GM18498 (cell line): Measurements from ENCODE around the gene PECR.

Experiments used
- ATAC-seq: cut with Tn5 transposase; IDR thresholded peaks from one replicate; pipeline ENCODE4 v1.9.1; 2021; ENCODE audit warnings: mild to moderate bottlenecking, moderate library complexity; ENCODE audit not compliant: unreplicated experiment

The PECR gene

GRCh38 chr2:216072473-216072872, 9.1 kb downstream of the PECR start:
- ATAC-seq = no peak

GRCh38 chr2:216071111-216071851, 10.3 kb downstream of the PECR start:
- ATAC-seq = no peak

GRCh38 chr2:216070195-216070594, 11.4 kb downstream of the PECR start:
- no peak for ATAC-seq

DNA sequence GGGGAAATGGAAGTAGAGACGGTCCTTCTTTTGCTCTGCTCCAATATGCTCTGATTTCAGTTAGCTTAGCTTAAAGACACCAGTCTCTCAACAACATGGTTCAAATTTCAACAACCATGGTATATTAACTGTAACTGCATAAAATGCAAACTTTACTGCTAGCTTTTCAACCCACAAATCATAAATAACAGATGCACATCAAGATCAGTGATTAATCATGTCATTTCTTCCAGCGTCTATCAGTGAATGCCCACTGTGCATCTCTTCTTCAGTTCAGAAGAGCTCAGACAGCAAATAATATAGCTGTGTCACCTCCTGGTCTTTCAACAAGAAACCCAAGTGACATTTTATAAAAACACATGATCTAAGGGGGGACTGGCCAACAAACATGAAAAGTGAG, 12.6 kb downstream of the PECR start:
- ATAC-seq = no peak

GRCh38 chr2:216066230-216066629, 15.4 kb downstream of the PECR start:
- ATAC-seq = no peak

- no peak for ATAC-seq
Measured at GRCh38 chr2:216064665-216065064, 16.9 kb downstream of the PECR start.

- ATAC-seq = no peak
Measured at GRCh38 chr2:216064014-216064630, 17.5 kb downstream of the PECR start.

GRCh38 chr2:216059233-216059834, 22.3 kb downstream of the PECR start:
- ATAC-seq = no peak

GRCh38 chr2:216057688-216058193, 23.9 kb downstream of the PECR start:
- peak; percentile 92 for ATAC-seq

- ATAC-seq = peak; percentile 38
Measured at GRCh38 chr2:216056739-216057138, 24.9 kb downstream of the PECR start.

- no peak for ATAC-seq
Measured at GRCh38 chr2:216055680-216056079, 25.9 kb downstream of the PECR start.

GRCh38 chr2:216052420-216052819, 29.2 kb downstream of the PECR start:
- ATAC-seq = no peak

- no peak for ATAC-seq
Measured at GRCh38 chr2:216051350-216051749, 30.3 kb downstream of the PECR start.

- no peak for ATAC-seq
Measured at GRCh38 chr2:216049452-216049851, 32.2 kb downstream of the PECR start.

DNA sequence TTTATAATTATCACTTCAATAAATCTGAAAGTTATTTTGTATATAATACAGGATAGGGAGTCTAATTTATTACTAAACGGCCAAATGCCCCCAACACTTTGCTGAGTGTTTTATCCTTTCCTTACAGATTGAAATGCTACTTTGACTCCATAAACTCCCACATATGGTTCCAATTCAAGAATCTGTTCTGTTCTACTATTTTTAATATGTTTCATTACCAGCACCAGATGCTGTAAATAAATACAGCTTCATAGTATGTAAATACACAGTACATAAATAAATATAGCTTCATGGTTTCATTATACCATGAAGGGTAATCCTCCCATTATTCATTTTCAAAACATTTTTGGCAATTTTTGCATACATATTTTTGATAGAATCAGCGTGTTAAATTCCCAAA, 34.2 kb downstream of the PECR start:
- no peak for ATAC-seq

DNA sequence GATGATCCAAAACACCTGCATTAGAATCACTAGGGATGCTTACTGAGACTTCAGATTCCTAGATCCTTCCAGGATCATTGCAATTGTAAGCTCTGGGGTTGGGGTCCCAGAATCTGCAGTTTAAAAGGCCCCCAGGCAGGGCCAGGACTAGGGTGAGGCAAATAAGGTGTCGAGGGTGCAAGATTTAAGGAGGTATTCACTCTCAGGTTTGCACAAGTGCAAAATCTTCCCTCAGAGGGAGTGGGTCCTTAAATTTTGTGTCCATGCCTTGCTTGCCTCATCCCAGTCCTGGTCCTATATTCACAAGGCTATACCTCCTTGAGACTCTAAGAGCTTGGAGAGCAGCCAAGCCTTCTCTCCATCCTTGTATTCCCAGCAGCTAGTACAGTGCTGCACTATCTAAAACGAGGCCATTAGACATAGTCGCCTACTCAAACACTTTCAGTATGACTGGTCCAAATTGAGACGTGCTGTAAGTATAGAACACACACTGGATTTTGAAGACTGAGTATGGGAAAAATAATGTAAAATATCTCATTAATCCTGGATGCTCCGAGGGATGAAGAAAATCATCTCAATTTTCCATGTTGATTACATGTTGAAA, 36.6 kb downstream of the PECR start:
- peak; percentile 94 for ATAC-seq

- no peak for ATAC-seq
Measured at GRCh38 chr2:216043949-216044348, 37.7 kb downstream of the PECR start.

DNA sequence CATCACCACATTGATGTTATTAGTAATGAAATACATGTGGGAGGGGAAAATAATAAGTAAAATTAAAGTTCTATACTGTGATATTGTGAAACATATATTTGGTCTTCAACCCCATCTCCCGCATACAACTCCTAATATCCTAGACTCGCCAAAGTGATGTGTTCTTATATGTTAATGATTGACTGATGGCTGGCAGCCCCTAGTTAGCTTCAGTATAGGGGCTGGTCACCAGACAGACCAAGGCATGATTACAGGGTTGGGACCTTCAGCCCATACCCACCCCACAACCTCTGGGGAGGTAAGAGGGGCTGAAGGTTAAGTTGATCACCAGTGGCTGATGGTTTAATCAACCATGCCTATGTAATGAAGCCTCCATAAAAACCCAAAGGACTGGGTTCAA, 40.2 kb downstream of the PECR start:
- ATAC-seq = no peak

DNA sequence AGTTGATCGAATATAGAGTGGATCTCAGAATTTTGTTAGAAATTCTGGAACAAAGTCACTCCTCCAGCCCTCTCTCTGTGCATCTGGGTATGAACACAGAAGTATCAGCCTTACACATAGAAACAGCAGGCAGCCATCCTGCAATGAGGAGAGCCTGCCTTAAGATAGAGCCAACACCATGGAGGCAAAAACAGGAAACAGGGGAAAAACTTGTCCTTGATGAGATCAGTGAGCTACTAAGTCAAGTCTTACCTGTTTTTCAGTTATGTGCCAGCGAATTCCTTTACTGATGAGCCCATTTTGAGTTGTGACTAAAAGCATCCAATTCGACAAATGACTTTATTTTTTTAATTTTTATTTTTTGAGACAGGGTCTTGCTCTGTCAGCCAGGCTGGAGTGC, 41.7 kb downstream of the PECR start:
- ATAC-seq = no peak

GRCh38 chr2:216034065-216034464, 47.5 kb downstream of the PECR start:
- peak; percentile 48 for ATAC-seq

- peak; percentile 32 for ATAC-seq
Measured at GRCh38 chr2:216033403-216033802, 48.2 kb downstream of the PECR start.
